Loucy (cell line): Measurements from ENCODE around the gene ACOT4.
"Not testable (repeated sequence)": the region's sequence is repeated elsewhere in the genome, so short reads cannot be mapped to it uniquely, and the experiment has no call there.

Experiments used
- CTCF ChIP-seq: fragments of 200-600 bp; sonication (generic); conservative IDR thresholded peaks from 2 replicates; pipeline ENCODE4 v1.5.1; 2014; ENCODE audit warnings: mild to moderate bottlenecking, antibody characterized with exemption, low read length
- EZH2phosphoT487 ChIP-seq: fragments of 200-600 bp; IDR thresholded peaks from 2 replicates; pipeline ENCODE4 v1.6.1; 2018; ENCODE audit warnings: antibody characterized with exemption, mild to moderate bottlenecking, moderate library complexity, borderline replicate concordance

- not testable (repeated sequence) for TF ChIP-seq CTCF, EZH2phosphoT487
Measured at GRCh38 chr14:73566935-73567334, 24.7 kb upstream of the ACOT4 start.
